ENCODE data around the gene SLC25A12.

- TF ChIP-seq CTCF (IDR thresholded peaks at IDR 0.05; ENCODE audit: extremely low read depth in 1 of 2, insufficient read depth in 1 of 2, low read depth in 1 of 2, low read length in 2 of 2) (no peak), EZH2 (IDR thresholded peaks at IDR 0.05; ENCODE audit: borderline replicate concordance, low read depth, low read length, severe bottlenecking) (no peak), POLR2AphosphoS5 (IDR thresholded peaks at IDR 0.05; ENCODE audit: insufficient read depth, low read depth, low read length) (no peak), POLR2A (IDR thresholded peaks at IDR 0.05; ENCODE audit: low read depth, low read length) (no peak), JUN (IDR thresholded peaks at IDR 0.05; ENCODE audit: borderline replicate concordance, insufficient read depth, insufficient read length, low read depth) (no peak), MAX (IDR thresholded peaks at IDR 0.05; ENCODE audit: insufficient read depth, insufficient read length) (no peak), FOS (IDR thresholded peaks at IDR 0.05; ENCODE audit: borderline replicate concordance, insufficient read depth, low read length) (no peak)
Observed at GRCh38 chr2:171837736-171838135, 56.3 kb downstream of the SLC25A12 start.
